DMS53 (cell line): ENCODE results near the gene WWOX.
A peak's percentile ranks its signal among the peaks of the same experiment; 100 is the strongest.

Experiments
- DNase-seq: peaks from one replicate; lab custom pipeline; 2025; lab: John Stamatoyannopoulos, UW

Gene WWOX

DNA sequence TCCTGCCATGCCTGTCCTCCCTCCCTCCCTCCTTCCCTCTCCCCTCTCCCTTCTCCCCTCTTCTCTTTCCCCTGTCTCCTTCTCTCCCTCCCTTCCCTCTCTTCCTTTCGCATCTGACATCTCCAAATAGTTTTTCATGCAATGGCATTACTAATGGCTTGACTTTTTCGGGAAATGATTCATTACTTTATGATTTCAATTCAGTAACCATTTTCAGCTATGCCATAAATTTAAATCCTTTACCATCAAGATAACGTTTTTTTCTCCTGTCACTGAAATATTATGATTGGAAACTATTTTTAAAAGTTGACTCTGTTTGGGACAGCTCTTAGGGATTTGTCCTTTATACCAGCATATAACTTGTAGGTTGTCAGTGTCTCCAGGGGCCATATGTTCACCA is 201.0 kb downstream of the WWOX start:
- no peak for DNase-seq

DNA sequence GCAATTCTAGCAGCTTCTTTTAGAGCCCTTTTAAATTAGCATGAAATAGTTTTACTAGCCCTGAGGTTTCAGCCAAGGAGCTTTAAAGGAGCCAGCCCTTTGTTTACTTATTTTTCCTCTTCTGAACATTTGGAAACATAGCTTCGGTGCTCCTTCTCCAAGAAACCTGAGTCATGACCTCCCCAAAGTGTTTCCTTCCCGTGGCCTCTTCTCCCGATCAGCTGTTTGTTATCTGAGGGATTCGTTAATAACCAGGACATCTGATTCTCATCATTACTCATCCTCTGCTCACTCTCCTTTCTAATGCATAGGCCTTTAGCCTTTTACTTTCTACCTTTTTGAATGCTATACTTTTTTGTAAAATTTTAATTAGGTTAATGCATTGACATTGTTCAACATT is 204.5 kb downstream of the WWOX start:
- no peak for DNase-seq

DNA sequence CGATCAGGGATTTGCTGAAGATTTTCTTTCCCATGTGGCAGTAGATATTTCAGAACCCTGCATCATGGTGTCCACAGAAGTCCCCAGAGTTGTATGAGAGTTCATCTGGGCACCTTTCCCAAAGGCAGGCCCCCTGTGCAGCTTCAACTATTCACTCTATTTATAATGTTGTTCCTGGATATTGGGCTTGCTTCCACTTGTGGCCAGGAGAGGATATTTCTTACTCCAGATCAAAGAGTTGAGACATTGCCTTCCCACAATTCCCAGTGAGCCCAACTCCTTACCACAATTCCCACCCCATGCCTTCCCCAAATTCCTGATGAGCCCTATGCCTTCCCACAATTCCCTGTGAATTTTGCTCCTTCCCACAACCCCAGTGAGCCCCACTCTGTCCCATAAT is 206.9 kb downstream of the WWOX start:
- DNase-seq, result no peak

DNA sequence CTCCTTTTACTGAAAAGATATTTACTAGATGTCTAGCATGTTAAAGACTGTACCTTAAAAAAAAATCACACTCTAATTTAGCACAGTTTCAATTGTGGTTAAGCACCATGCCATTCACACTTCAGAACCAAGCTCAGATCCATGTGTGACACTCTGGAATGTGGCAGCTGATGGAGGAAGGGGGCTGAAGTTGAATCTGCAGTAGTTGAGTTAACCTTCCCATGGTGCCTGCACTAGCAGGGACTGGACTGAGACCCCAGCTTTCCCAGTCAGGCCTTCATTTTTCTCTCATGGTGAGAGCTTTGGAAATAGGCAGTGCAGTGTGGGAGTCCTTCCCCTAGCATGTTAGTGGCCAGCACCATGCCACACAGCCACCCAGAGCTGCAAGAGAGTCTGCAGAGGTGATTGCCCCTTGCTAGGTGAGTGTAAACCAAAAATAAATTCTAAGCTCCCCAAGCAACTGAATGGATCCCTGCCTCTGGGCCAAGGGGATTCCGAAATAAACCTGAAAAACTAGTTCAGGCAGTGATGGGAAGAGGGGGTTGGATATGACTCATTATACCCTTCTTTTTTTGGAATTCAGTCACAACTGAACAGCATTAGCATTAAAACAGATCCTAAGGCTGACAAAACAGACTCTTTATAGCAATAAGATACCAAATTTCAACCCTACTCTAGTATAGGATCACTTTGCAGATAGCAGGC is 208.5 kb downstream of the WWOX start:
- peak; percentile 9 for DNase-seq

DNA sequence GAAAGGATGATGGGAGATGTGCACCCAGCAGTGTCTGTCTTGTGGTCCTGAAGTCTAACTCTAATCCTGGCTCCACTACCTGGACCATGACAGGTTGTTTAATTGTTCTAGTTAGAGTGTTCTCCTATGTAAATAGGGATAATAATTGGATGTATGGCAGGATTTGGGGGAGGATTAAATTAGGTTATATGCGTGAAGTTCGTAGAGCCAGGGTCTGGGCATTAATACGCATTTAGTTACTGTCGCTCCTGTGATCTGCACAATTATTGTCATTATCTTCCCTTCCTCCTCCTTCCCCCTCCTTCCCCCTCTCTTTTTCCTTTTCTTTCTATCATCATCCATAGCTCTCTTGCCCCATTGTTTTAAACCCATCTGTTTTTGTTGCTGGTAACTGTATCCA is 210.3 kb downstream of the WWOX start:
- DNase-seq, result no peak

DNA sequence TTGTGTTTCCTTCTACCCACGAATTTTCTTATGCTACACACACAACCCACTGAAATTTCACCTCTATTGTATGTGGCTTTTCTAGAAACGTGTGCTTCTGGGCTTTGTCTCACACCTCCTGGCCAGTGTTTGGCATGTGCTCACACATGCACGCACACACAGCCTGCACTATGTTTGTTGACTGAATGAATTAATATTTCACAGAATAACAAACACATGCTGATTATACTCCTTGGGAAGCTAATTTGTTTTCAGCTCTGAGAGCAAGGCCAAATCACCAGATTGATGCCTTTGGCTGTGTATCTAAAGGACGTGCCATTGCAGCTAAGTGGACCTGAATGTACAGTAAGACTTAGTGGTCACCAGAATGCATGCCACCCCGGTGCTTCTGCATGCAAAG is 210.7 kb downstream of the WWOX start:
- DNase-seq, result peak; percentile 21

DNA sequence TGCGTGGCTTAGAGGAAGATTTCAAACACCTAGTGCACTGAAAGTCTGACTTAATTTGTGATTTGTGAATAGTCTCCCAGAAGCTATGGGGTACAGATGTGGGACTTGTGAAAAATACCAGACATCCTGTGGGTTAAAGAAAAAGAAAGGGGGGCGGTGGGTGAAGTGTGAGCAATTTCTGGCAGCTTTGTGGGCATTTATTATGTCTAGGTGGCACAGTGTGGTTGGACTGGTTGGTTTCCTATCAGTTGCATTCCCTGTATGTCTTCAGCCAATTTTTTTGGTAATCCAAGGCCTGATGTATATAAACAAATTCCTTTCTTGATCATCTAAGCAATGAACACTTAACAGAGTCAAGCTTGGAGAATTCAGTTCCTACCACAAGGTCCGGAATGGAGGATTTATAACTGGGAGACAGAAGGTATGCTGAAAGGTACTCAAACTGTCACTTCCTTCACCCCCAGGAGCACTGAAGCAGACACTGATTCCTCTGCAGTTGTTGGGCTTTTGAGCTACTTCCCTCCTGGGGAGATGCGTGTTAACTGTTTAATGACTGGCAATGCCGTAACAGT is 211.6 kb downstream of the WWOX start:
- DNase-seq, result no peak

DNA sequence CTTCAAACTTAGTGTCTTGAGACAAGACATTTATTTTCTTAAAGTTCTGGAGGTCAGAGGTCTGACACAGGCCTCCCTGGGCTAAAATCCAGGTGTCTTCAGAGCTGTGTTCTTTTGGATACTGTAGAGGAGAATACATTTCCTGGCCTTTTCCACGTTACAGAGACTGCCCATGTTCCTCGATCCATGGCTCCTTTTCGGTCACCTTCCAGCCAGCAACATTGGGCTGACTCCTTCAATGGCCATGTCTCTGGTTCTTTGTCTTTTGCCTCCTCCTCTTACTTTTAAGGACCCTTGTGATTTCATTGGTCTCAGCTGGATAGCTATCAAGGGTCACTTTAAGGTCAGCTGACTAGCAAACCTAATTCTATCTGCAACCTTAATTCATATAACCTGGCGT is 212.4 kb downstream of the WWOX start:
- DNase-seq, result no peak

DNA sequence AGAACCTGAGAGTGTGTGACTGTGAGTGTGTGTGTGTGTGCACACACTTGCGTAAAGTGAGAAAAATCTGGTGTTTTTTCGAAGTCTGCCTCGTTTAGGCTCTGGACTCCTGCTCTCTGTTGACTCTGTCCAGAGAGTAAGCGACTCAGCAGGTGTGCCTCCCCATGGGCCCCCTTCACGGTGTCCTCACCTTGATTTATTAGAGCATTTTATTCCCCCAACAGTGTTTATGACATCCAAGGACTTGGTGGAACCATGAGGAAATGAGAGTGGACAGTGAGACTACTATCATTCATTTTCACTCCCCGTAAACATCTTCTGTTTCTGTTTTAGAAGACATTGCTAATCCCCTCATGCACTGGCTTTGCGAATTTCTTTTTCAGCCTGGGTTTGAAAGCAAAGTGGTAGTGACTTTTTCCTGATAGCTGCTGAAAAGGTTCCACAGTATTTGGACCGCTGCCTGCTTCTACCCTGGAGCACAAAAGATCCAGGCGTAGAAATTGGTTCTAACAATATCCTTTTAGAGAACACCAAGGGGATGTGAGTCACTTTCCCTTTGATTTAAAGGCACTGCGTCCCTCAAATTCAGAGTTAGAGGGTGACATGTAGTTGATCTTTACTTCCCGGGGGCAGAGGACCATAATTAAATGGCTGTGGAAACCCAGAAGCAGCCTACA is 218.2 kb downstream of the WWOX start:
- DNase-seq, result peak; percentile 32

DNA sequence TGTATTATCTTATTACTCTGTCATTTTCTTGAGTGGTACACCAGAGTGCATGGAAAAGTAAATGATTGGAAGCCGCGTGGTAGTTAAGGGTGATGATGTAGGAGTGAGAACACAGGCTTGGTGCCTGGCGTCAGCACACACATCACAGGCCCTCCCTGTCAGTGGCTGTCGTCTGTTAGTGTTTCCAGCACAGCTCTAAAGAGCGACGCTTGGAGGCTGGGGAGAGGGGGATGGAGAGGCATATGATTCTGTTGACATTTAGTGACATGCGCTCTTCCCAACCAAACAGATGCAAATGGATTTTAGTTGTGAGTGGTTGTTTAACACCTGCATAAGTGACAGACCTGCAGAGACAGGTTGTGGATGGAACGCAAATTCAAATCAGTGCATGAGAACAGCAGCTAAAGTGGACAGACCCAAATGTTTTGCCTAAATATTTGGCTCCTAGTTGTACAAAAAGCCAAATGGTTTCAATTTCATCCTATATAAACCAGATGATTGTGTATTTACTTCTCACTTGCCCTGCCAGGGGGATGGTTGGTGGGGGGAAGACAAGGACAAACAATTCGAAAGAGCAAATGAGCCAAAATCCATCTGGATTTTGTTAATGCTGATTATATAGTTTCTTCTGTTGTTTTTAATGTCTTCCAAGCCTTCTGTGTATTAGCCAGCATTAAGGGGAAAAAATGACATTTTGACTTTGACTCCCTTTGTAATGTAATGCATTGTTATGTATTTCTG is 222.3 kb downstream of the WWOX start:
- DNase-seq, result no peak

DNA sequence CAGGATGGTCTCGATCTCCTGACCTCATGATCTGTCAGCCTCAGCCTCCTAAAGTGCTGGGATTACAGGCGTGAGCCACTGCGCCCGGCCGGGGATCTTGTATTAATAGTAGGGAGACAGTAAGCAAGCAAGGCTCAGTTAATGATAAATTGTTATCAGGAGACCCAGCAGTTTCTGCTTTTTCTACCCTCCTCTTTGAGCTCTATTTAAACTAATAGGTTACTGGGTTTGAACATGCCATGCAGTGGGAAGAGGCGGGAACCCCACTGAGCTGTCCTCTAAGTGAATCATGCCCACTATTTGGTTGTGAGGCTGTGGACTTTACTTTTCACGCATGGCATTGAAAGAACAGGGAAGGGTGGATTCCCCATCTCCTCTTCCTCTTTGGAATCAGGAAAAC is 223.9 kb downstream of the WWOX start:
- DNase-seq, result no peak

DNA sequence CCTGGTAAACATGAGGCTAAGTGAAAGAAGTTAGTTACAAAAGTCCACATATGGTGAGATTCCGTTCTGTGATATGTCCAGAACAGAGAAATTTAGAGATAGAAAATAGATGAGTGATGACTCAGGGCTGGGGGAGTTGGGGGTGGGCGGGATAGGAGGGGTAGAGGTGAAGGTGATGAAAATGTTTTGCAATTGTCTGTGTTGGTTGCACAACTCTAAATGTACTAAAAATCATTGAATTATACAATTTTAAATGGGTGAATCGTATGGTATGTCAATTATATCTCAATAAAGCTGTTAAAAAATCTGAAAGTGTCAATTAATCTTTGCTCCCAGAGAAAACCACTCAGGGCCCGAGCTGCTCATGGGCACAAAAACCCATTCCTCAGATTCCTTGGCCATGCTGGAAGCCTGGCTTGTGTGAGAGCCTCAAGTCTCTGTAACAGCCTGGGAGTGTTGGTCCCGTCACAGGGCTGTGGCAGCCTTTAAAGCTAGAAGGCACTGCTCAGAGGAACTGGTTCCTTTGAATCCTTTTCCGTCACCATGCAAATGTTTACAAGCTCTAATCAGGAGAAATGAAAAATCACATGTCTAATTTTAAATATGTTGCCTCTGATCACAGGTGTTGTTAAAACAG is 225.3 kb downstream of the WWOX start:
- DNase-seq, result no peak

DNA sequence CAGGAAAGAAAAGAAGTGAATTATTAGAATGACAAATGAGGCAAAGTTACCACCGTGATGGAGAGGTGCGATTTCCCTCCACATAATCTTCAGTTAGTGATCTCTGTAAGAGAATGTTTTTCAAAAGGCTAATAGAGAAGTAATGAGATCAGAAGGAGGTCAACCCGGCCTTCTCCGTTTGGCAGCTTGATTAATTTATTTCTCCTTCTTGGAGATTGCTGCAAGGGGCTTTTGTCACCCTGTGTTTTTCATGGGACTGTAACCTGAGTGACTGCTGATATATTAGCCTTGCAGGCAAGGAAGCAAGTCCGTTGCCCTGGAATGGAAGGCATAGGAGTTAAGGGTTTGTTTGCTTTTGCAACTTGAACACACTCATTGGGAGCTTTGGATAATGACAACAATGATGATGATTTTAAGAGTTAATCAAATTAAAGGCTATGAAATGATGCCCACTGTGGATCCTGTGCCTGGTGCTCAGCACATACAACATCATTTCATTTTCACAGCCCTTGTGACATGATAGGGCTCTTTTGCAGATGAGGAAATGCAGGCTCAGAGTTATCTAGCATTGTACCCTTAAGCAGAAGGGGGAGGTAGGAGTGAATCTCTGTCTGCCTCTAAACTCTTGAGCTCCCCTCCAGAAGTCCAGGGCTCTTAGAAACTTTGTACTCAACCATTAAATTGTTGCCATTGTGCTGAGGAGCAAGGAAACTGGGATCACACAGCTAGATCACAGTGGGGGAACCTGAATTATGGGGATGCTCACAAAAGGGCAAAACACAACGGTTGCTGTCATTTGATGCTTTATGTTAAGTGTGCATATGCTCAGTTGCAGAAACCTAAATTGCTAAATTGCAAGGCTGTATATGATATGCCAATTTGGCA is 226.3 kb downstream of the WWOX start:
- no peak for DNase-seq

DNA sequence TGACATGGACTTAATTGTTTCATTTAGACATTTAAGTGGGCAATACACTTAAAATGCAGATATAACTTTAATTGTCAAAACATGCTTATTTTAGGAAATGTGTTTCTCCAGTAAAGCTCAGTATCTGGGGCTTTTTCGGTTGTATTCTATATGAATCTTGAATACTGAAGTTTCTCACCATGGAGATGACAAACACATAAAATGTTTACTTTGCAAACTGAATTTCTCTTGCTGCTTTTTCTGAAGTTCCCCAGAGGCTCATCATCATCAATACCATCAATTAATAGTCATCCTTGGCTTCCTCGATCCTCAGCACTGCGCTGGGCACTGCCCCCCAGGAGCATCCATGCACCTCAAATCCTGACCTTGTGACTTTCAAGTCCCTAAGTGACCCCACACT is 227.3 kb downstream of the WWOX start:
- DNase-seq, result no peak

DNA sequence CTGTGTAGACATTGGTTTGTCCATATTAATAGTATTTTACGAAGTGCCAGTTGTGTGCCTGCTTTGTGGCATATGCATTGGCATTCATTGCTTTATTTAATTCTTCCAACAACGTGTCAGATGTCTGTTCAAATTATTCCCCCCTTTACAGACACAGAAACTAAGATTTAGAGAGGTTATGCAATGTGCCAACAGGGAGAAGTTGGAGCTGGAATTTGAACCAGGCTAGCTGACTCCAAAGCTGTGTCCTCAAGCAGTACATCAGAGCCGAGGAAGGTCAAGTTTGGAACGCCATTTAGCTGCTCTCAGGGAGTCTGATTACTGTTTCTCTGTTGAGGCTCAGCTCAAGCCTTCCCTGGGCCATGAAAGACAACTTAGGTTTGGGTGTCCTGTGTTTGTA is 232.3 kb downstream of the WWOX start:
- no peak for DNase-seq

DNA sequence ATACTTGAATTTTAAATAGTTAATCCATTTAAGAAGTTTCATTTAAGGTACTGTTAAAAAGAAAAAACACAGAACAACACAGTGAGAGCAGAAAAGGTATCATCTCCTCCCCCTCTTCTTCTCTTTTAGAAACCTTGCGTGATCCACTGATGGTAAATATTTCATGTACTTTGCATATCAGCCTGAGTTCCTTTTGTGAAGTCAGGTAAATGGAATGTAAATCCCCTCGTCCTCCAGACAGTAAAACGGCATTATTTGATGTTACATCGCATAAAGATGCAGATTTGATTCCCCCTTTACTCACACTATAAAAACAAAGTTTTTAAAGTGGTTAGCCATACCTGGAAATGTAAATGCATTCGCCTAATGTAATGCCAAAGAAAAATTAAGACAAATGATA is 234.4 kb downstream of the WWOX start:
- no peak for DNase-seq

DNA sequence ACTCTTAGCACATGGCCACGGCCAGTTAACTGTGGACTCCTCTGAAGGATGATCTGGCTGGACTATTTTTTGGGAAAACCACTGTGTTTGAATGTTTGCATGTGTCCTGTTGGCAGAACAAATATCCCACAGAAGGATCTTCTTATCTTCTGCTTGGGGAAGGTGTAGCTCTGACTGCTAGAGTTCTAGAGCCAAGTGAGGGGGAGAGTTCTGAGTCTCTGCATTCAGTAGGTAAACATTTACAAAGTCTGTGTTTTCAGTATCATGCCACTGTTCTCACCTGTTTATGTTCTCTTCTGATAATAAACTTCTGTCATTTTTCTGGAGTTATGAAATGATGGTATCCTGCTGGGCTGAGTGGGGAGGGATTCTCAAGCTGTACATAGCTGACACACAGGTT is 241.1 kb downstream of the WWOX start:
- DNase-seq, result no peak

DNA sequence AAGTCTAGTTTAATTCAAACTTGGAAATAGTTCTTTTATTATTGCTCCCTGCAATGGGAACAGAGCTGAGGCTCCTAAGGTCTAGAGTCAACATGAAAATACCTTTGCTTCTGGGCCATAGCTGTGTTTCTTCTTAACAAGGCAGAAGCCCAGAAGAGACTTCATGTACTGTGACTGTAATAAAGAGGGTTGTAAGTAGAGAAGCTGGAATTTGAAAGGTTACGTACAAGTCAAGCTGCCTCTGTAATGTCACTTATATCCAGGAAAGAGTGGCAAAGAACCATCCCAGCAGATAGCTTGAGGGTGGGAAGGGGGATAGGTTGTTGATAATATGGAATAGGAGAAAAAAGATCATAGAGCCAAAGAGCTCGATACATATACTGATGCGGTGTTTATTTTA is 248.6 kb downstream of the WWOX start:
- DNase-seq, result no peak

DNA sequence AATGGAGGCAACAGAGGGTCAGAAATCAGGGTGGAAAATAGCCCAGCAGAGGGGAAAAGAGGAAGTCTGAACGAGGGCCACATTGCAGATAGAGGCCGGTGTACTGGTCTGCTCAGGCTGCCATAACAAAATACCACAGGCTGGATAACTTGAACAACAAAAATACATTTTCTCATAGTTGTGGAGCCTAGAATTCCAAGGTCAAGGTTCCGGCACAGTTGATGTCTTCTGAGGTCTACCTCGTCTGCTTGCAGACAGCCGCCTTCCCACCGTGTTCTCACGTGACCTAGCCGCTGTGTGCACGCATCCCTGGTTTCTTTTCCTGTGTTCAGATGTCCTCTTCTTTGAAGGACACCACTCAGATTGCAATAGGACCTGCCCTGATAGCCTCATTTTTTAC is 249.4 kb downstream of the WWOX start:
- DNase-seq, result no peak

DNA sequence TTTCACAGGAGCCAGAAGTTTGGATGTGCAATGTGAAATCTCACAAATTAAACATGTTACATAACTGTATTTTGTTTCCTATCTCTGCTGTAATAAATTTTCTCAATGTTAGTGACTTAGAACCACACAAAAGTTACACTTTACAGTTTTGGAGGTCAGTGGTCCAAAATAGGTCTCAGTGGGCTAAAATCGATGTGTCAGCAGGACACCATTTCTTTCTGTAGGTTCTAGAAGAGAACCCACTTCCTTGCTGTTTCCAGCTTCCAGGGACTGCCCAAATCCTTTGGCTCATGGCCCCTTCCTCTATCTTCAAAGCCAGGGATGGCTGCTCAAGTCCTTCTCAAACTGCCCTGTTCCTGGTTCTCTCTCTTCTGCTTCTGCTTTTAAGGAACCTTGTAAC is 252.7 kb downstream of the WWOX start:
- no peak for DNase-seq

DNA sequence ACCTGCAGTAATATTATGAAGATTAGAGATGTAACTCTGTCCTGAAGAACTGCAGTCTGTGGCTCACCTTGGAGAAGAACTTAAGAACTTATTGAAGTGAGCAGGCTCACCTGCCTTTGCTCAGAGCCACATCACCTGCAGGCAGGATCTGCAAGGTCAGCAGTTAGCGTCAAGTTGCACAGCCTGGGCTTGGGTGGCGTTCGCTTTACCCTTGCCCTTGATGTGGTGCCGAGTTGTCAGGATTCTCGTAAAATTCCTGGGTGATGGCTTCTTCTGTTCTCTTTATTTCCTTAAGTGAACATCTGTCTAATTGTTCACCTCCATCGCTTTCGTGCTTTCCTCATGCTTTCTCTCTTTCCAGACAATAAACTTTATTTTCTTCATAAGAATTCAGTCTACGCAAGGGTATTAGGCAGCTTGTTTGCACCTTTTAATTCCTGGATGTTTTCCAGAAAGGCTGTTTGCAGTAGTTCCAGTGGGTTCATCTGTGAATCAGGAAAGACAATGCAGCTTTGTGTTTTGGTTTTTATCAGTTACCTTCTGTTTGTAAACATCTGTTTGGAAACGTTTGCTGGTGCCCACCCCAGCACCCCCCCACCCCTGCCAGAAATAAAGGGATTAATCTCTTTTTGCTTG is 254.3 kb downstream of the WWOX start:
- DNase-seq, result no peak
